HepG2 (cell line): ENCODE results near the gene UBAC1. TPM values are rescaled to one million over a fixed set of nuclear protein-coding genes. Genes with fewer than 3 reads are reported as not detected.

ENCODE experiments used
- BRCA1 ChIP-seq: sonication (generic); formaldehyde crosslinking; IDR thresholded peaks from 2 replicates; pipeline ENCODE4 v1.4.0; 2020; ENCODE audit warnings: missing genetic modification reagents
- DMAP1 ChIP-seq: IDR thresholded peaks from 2 replicates; pipeline ENCODE4 v1.6.1; 2016
- HNRNPK ChIP-seq: fragments of 200-400 bp; formaldehyde crosslinking; IDR thresholded peaks from 2 replicates; pipeline ENCODE4 v1.6.1; 2018; ENCODE audit warnings: low read length, low read depth, moderate library complexity, mild to moderate bottlenecking; ENCODE audit not compliant: poor library complexity, severe bottlenecking
- KDM5B ChIP-seq: sonication (generic); formaldehyde crosslinking; IDR thresholded peaks from 2 replicates; pipeline ENCODE4 v1.4.0; 2020; ENCODE audit warnings: missing genetic modification reagents, mild to moderate bottlenecking, borderline replicate concordance
- ZNF407 ChIP-seq: sonication (generic); formaldehyde crosslinking; IDR thresholded peaks from one replicate; pipeline ENCODE4 v1.5.1; 2020; ENCODE audit warnings: mild to moderate bottlenecking, missing genetic modification reagents; ENCODE audit errors: not compliant biosample characterization
- polyA plus RNA-seq, 8 experiments: library from polyadenylated mRNA; depleted of rRNA in 3 of 8; stranded (reverse) in 7 of 8; unstranded in 1 of 8; fragments of >200 nt; fragmentation: Illumina TruSeq in 4 of 8; extraction: Trizol in 4 of 8; gene quantifications; 2 replicates each; pipeline versions ENCODE4 v1.2.1 to v1.2.3, GENCODE V29; 2011 to 2016; ENCODE audit warnings: low read depth in 4 of 8, missing spikeins in 1 of 8, mixed read lengths in 1 of 8; ENCODE audit not compliant: insufficient read depth in 1 of 8
- total RNA-seq, 5 experiments: library from RNA; depleted of rRNA; stranded (reverse); fragments of >200 nt; fragmentation: Illumina TruSeq; extraction: Trizol; gene quantifications; 2 replicates each; pipeline ENCODE4 v1.2.3, GENCODE V29; 2016; ENCODE audit warnings: low read depth in 1 of 5

UBAC1 gene
- total and polyA plus RNA-seq, 2 of the 13 experiments (the other 11 are each of a cell fraction or from before 2014, with no cell fraction given): 32.2 to 34.1 TPM

DNA sequence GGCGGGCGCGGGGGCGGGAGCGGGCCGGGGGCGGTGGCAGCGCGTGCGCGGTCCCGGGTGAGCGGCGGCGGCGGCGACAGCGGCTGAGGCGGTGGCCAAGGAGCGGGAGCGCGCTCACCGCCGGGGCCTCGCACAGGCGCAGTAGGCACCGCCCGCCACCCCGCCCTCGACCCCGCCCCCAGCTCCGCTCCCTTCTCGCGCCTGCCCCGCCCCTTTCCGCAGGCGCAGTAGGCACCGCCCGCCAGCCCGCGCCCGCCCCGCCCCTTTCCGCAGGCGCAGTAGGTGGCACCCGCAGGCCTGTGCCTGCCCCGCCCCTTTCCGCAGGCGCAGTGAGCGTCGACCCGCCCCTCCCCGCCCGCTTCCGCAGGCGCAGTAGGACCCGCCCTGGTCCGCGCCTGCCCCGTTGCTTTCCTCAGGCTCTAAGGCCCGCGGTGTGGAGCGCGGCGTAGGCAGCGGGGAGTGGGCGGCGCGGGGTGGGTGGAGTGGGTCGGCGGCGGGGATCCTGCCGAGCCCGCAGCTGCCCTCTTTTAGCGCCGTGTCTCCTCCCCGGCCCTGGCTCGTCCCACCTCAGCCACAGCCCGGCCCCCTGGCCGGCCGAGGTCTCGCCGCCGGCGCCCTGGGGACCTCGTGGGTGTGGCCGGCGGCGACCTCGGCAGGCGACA is 53.6 kb downstream of the UBAC1 start, which contains the start of gene CAMSAP1 (continued):
- TF ChIP-seq ZNF407 (CRISPR knock-in tag) (peak; percentile 66), HNRNPK (peak; percentile 33), KDM5B (peak; percentile 84), DMAP1 (CRISPR knock-in tag) (0 out of 2 replicates have a peak, but pooled peaks have one; percentile 43), BRCA1 (no peak)
